Breast epithelium (tissue), 4 donors: ENCODE data around the gene CARS1. TPM values are rescaled to one million over a fixed set of nuclear protein-coding genes. Genes with fewer than 3 reads are reported as not detected.
"Not testable (repeated sequence)": the region's sequence is repeated elsewhere in the genome, so short reads cannot be mapped to it uniquely, and the experiment has no call there.

Experiments
- DNase-seq, 2 donors: peaks; one replicate each; pipeline ENCODE4 v3.0.0-alpha.2; 2019; ENCODE audit warnings: low spot score in 2 of 2
- H3K27ac ChIP-seq, 2 donors: fragments of 200-600 bp; sonication (generic) in 1 of 2; one replicate each; pipeline ENCODE4 v1.5.1; 2016 to 2019; ENCODE audit warnings: mild to moderate bottlenecking in 1 of 2
- H3K27me3 ChIP-seq, 2 donors: fragments of 200-600 bp; sonication (generic) in 1 of 2; one replicate each; pipeline versions ENCODE4 v1.5.1 to v1.6.0; 2017 to 2019; ENCODE audit warnings: control low read depth in 1 of 2, mild to moderate bottlenecking in 1 of 2
- H3K36me3 ChIP-seq: fragments of 200-600 bp; one replicate; pipeline ENCODE4 v1.5.1; 2019
- H3K4me1 ChIP-seq, 2 donors: fragments of 200-600 bp; sonication (generic); one replicate each; pipeline ENCODE4 v1.5.1; 2016 to 2019; ENCODE audit warnings: control low read depth in 1 of 2
- H3K4me3 ChIP-seq, 3 donors: fragments of 200-600 bp; sonication (generic); 1 replicate in 2 of 3; 2 replicates in 1 of 3; pipeline ENCODE4 v1.5.1; 2016 to 2019; ENCODE audit warnings: mild to moderate bottlenecking in 3 of 3, moderate library complexity in 2 of 3
- H3K9me3 ChIP-seq, 2 donors: fragments of 200-600 bp; sonication (generic) in 1 of 2; one replicate each; pipeline ENCODE4 v1.5.1; 2016 to 2019; ENCODE audit warnings: control low read depth in 1 of 2
- CTCF ChIP-seq, 3 donors: fragments of 450-650 bp; IDR thresholded peaks; one replicate each; pipeline ENCODE4 v1.5.1; 2016 to 2017; ENCODE audit warnings: antibody characterized with exemption in 3 of 3, mild to moderate bottlenecking in 3 of 3, moderate library complexity in 3 of 3
- POLR2A ChIP-seq: fragments of 450-650 bp; IDR thresholded peaks from one replicate; pipeline ENCODE4 v1.6.1; 2016; ENCODE audit warnings: antibody characterized with exemption, mild to moderate bottlenecking, moderate library complexity
- POLR2AphosphoS5 ChIP-seq, 3 donors: sonication (generic); formaldehyde crosslinking; IDR thresholded peaks; one replicate each; pipeline ENCODE4 v1.6.1; 2017; ENCODE audit warnings: antibody characterized with exemption in 3 of 3
- intact Hi-C: fragments of 100-400 bp; cut with DNase I; formaldehyde crosslinking; loops from one replicate; pipeline ENCODE4 v1.15.1; 2023; ENCODE audit warnings: low total_unique reads
- total RNA-seq, 3 donors: library from RNA; depleted of rRNA; stranded (reverse); fragments of >200 nt; gene quantifications; one replicate each; pipeline ENCODE4 v1.1.0, GENCODE V29; 2016

The CARS1 gene
- total RNA-seq, 3 donors from 2014 or later, result 30.1 to 42.6 (median 40.7) TPM

GRCh38 chr11:3069425-3069824 lies 12.2 kb upstream of the CARS1 start:
- no peaks in the 10 kb centered on the region for H3K36me3 ChIP-seq
- H3K27me3 ChIP-seq, result no peaks in the 10 kb centered on the region
- TF ChIP-seq POLR2A, result no peak
- no peaks in the 10 kb centered on the region for H3K4me1 ChIP-seq
- H3K9me3 ChIP-seq, result no peaks in the 10 kb centered on the region
- intact Hi-C loops, result no loop called here
- no peak overlapping the region for H3K4me3 ChIP-seq
- no peak for DNase-seq
- H3K27ac ChIP-seq, result no peak overlapping the region

- H3K27me3 ChIP-seq, H3K4me1 ChIP-seq, DNase-seq, H3K36me3 ChIP-seq, H3K27ac ChIP-seq, H3K4me3 ChIP-seq, H3K9me3 ChIP-seq, intact Hi-C loops: not testable (repeated sequence)
Measured at GRCh38 chr11:3066308-3066707, 9.1 kb upstream of the CARS1 start.

- H3K4me1 ChIP-seq, H3K4me3 ChIP-seq, DNase-seq, H3K27ac ChIP-seq, H3K36me3 ChIP-seq, H3K27me3 ChIP-seq, intact Hi-C loops, H3K9me3 ChIP-seq: not testable (repeated sequence)
Measured at GRCh38 chr11:3064709-3065108, 7.5 kb upstream of the CARS1 start.

GRCh38 chr11:3063876-3064275 lies 6.7 kb upstream of the CARS1 start:
- H3K27me3 ChIP-seq, intact Hi-C loops, H3K9me3 ChIP-seq, H3K36me3 ChIP-seq, H3K4me1 ChIP-seq, H3K27ac ChIP-seq, H3K4me3 ChIP-seq, DNase-seq: not testable (repeated sequence)

DNA sequence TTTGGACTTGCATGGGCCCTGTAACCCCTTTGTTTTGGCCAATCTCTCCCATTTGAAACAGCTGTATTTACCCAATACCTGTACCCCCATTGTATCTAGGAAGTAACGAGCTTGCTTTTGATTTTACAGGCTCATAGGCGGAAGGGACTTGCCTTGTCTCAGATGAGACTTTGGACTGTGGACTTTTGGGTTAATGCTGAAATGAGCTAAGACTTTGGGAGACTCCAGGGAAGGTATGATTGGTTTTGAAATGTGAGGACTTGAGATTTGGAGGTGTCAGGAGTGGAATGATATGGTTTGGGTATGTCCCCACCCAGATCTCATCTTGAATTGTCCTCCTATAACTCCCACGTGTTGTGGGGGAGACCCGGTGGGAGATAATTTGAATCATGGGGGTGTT lies 6.2 kb upstream of the CARS1 start:
- intact Hi-C loops, H3K4me3 ChIP-seq, DNase-seq: not testable (repeated sequence)

DNA sequence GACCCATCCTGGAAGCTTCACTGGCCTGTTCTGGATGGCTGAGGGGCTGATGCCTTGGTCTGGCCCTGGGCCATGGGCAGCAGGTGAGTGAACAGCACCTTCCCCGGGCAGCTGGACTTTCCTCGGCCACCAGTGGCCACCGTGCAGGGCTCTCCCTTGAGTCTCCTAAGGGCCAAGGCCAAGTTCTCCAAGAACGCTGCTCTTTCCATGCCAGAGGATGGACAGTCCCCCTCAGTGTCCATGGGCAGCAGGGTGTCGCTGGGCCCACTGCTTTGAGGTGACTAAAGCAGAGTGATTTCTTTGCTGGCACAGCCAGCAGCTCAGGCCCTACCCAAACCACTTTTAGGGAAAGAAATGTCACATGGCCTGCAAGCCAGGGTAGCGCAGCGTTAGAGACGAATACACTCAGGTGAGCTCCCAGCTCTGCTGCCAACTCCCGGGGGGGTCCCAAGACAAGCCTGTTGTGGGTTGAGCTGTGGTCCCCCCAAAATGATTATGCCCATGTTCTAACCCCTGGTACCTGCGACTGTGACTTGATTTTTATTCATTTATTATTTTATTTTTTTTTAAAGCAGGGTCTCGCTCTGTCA lies 3.3 kb upstream of the CARS1 start:
- Histone ChIP-seq H3K4me1 (peaks cover 3 to 7% of the 10 kb centered on the region in 2 donors), H3K36me3 (no peaks in the 10 kb centered on the region), H3K27me3 (no peaks in the 10 kb centered on the region), H3K27ac (no peak overlapping the region), H3K4me3 (no peak overlapping the region), H3K9me3 (no peaks in the 10 kb centered on the region)
- intact Hi-C loops, result no loop called here
- TF ChIP-seq POLR2AphosphoS5 (IDR thresholded peaks at IDR 0.05) (no peak), CTCF (IDR thresholded peaks at IDR 0.05) (no peak), POLR2A (no peak)
- DNase-seq, result no peak

More for the DNA sequence above, 6.2 kb upstream of the CARS1 start:
- H3K9me3 ChIP-seq, H3K27ac ChIP-seq, H3K27me3 ChIP-seq, H3K36me3 ChIP-seq, H3K4me1 ChIP-seq: not testable (repeated sequence)

DNA sequence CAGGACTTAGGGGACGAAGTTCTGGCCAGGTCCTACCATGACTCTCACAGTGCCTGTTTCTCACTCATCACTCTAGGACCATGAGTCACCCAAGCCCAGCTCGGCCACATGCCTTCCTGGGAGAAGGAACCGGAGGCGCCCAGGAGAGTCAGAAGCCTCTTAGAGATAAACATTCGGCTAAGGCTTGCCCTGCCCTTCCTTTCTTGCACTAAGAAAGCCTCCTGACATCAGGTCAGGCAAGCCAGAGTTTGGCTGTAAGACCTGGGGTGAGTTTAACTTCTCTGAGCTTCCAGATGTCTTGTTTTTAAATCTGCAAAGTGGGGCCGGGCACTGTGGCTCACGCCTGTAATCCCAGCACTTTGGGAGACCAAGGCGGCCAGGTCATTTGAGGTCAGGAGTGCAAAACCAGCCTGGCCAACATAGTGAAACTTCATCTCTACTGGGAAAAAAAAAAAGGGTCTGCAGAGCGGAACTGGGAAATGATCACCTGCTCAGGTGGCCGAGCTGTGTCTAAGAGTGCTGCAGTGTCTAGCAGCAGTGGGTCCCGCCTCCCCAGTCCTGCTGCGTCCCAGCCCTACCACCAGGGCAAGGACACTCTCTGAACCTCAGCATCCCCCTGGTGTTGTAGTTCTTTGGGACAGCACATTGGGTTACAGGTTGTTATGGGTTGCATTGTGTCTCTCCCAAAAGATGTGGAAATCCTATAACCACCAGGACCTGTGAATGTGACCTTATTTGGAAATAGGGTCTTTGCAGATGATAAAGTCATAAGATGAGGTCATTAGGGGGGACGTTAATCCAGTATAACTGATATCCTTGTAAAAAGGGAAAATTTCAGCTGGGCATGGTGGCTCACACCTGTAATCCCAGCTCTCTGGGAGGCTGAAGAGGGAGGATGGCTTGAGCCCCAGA lies 1.8 kb upstream of the CARS1 start:
- peaks cover 3 to 7% of the 10 kb centered on the region in 2 donors for H3K4me1 ChIP-seq
- TF ChIP-seq CTCF (IDR thresholded peaks at IDR 0.05) (no peak), POLR2A (no peak), POLR2AphosphoS5 (IDR thresholded peaks at IDR 0.05) (no peak)
- H3K27me3 ChIP-seq, result no peaks in the 10 kb centered on the region
- H3K36me3 ChIP-seq, result no peaks in the 10 kb centered on the region
- no peak overlapping the region for H3K4me3 ChIP-seq
- DNase-seq, result no peak
- H3K9me3 ChIP-seq, result no peaks in the 10 kb centered on the region
- H3K27ac ChIP-seq, result no peak overlapping the region
- intact Hi-C loops, result no loop called here
